Fibroblast of lung (primary cell): ENCODE data around the gene RBPJL.

Experiments
- EZH2 ChIP-seq: IDR thresholded peaks from 2 replicates; pipeline ENCODE4 v1.5.1; 2012; ENCODE audit warnings: low read length, control low read depth, mild to moderate bottlenecking; ENCODE audit errors: missing control alignments
- TF ChIP-seq, protein P1 (sequence below), 2 donors: IDR thresholded peaks in 1 of 2; conservative IDR thresholded peaks in 1 of 2; 1 replicate in 1 of 2; 2 replicates in 1 of 2; pipeline ENCODE4 v1.5.1; 2011 to 2012; ENCODE audit warnings: low read length in 2 of 2, control low read depth in 1 of 2, inconsistent platforms in 1 of 2, low read depth in 1 of 2, mild to moderate bottlenecking in 1 of 2

DNA sequence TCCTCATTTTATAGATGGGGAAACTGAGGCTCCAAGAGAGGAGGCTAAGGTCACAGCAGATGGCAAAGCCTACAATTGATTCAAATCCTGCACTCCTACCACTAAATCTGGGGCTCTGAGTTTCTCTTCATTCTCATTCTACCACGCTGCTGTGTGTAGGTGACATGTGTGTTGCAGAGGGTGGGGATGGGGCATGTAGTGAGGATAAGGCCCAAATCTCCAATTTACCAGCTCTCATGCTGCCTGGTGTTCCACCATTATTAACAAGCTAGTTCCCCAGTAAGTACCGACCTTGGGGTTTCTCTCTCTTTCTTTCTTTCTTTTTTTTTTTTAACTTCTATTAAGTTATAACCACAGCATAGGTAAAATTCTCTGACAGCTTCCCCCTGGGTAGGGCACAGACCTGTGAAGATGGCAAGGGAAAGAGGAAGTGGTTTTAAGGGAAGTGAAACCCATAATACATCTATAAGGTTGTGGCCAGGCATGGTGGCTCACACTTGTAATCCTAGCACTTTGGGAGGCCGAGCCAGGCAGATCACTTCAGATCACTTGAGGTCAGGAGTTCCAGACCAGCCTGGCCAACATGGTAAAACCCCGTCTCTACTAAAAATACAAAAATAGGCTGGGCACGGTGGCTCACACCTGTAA is 14.4 kb downstream of the RBPJL start:
- TF ChIP-seq, protein P1, sequence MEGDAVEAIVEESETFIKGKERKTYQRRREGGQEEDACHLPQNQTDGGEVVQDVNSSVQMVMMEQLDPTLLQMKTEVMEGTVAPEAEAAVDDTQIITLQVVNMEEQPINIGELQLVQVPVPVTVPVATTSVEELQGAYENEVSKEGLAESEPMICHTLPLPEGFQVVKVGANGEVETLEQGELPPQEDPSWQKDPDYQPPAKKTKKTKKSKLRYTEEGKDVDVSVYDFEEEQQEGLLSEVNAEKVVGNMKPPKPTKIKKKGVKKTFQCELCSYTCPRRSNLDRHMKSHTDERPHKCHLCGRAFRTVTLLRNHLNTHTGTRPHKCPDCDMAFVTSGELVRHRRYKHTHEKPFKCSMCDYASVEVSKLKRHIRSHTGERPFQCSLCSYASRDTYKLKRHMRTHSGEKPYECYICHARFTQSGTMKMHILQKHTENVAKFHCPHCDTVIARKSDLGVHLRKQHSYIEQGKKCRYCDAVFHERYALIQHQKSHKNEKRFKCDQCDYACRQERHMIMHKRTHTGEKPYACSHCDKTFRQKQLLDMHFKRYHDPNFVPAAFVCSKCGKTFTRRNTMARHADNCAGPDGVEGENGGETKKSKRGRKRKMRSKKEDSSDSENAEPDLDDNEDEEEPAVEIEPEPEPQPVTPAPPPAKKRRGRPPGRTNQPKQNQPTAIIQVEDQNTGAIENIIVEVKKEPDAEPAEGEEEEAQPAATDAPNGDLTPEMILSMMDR (conservative IDR thresholded peaks at IDR 0.05 in 1 of 2, IDR thresholded peaks at IDR 0.05 in 1 of 2; ENCODE audit: low read depth in 1 of 2, low read length in 2 of 2): no peak
- TF ChIP-seq EZH2: no peak
